DMS 273 (cell line): Measurements from ENCODE around the gene THAP5.

Experiments used
- DNase-seq: peaks from one replicate; lab custom pipeline; 2025; ENCODE audit not compliant: unreplicated experiment; lab: John Stamatoyannopoulos, UW

The THAP5 gene

GRCh38 chr7:108569381-108570145 is at the start of gene THAP5, which contains the start of gene DNAJB9:
THAP5 (minus strand) TSS chr7:108569706; CDS start chr7:108569569, 137 bp downstream.
DNAJB9 (plus strand) TSS chr7:108569874; CDS start chr7:108571727, 1,853 bp downstream.
- peak; percentile 100 for DNase-seq

GRCh38 chr7:108618056-108618455 is 48.5 kb upstream of the THAP5 start:
- no peak for DNase-seq

- no peak for DNase-seq
Observed at GRCh38 chr7:108614896-108615295, 45.4 kb upstream of the THAP5 start.

- DNase-seq, result peak; percentile 39
Observed at GRCh38 chr7:108613949-108614381, 44.5 kb upstream of the THAP5 start.

GRCh38 chr7:108613147-108613948 is 43.8 kb upstream of the THAP5 start:
- peak; percentile 91 for DNase-seq

- no peak for DNase-seq
Observed at GRCh38 chr7:108611268-108611667, 41.8 kb upstream of the THAP5 start.

GRCh38 chr7:108609643-108610042 is 40.1 kb upstream of the THAP5 start:
- no peak for DNase-seq

- peak; percentile 18 for DNase-seq
Observed at GRCh38 chr7:108605559-108606201, 36.2 kb upstream of the THAP5 start.

GRCh38 chr7:108604307-108605077 is 35.0 kb upstream of the THAP5 start:
- DNase-seq, result peak; percentile 65

GRCh38 chr7:108603656-108604306 is 34.3 kb upstream of the THAP5 start:
- peak; percentile 61 for DNase-seq

GRCh38 chr7:108600399-108600798 is 30.9 kb upstream of the THAP5 start:
- no peak for DNase-seq

- peak; percentile 93 for DNase-seq
Observed at GRCh38 chr7:108598914-108599580, 29.5 kb upstream of the THAP5 start.

GRCh38 chr7:108598153-108598552 is 28.6 kb upstream of the THAP5 start:
- peak; percentile 94 for DNase-seq

GRCh38 chr7:108596560-108596959 is 27.1 kb upstream of the THAP5 start:
- no peak for DNase-seq

GRCh38 chr7:108592646-108593201 is 23.2 kb upstream of the THAP5 start:
- peak; percentile 92 for DNase-seq

- DNase-seq, result no peak
Observed at GRCh38 chr7:108590606-108591005, 21.1 kb upstream of the THAP5 start.

- DNase-seq, result peak; percentile 23
Observed at GRCh38 chr7:108589874-108590273, 20.4 kb upstream of the THAP5 start.

- no peak for DNase-seq
Observed at GRCh38 chr7:108589199-108589598, 19.7 kb upstream of the THAP5 start.

GRCh38 chr7:108586274-108586710 is 16.8 kb upstream of the THAP5 start:
- DNase-seq, result no peak
